Endothelial cell (in vitro differentiated cells): Measurements from ENCODE around the gene TRPM3. TPM values are rescaled to one million over a fixed set of nuclear protein-coding genes. Genes with fewer than 3 reads are reported as not detected.

Source experiments
- DNase-seq: peaks from one replicate; pipeline ENCODE4 v3.0.0; 2021; ENCODE audit warnings: low spot score
- H3K27ac Mint-ChIP-seq: one replicate; pipeline ENCODE4 v1.8.0; 2021; ENCODE audit warnings: mixed read lengths, inconsistent platforms; ENCODE audit not compliant: unreplicated experiment
- H3K27me3 Mint-ChIP-seq: one replicate; pipeline ENCODE4 v1.8.0; 2021; ENCODE audit warnings: mild to moderate bottlenecking, moderate library complexity, mixed read lengths, inconsistent platforms; ENCODE audit not compliant: unreplicated experiment
- H3K36me3 Mint-ChIP-seq: one replicate; pipeline ENCODE4 v1.8.0; 2021; ENCODE audit warnings: mild to moderate bottlenecking, low read depth, mixed read lengths, inconsistent platforms; ENCODE audit not compliant: unreplicated experiment
- H3K4me1 Mint-ChIP-seq: one replicate; pipeline ENCODE4 v1.8.0; 2021; ENCODE audit warnings: mild to moderate bottlenecking, mixed read lengths, inconsistent platforms; ENCODE audit not compliant: unreplicated experiment
- H3K4me3 Mint-ChIP-seq: one replicate; pipeline ENCODE4 v1.8.0; 2021; ENCODE audit warnings: mild to moderate bottlenecking, mixed read lengths, inconsistent platforms; ENCODE audit not compliant: unreplicated experiment
- H3K9me3 Mint-ChIP-seq: one replicate; pipeline ENCODE4 v1.8.0; 2021; ENCODE audit warnings: mixed read lengths, inconsistent platforms; ENCODE audit not compliant: unreplicated experiment
- total RNA-seq: library from RNA; stranded (reverse); fragmentation: NEBNext Ultra II Directional; extraction: Animal tissue kit (Norgen Biotek cat#: 25700); gene quantifications from one replicate; pipeline ENCODE4 v1.2.1, GENCODE V29; 2021; ENCODE audit not compliant: unreplicated experiment
- TF ChIP-seq, protein P1 (sequence below): fragments of 200-600 bp; sonication (generic); IDR thresholded peaks from one replicate; pipeline ENCODE4 v1.5.0; 2021; ENCODE audit warnings: antibody characterized with exemption; ENCODE audit not compliant: unreplicated experiment

The TRPM3 gene
- total RNA-seq, 1 donor from 2014 or later = 0.54 TPM

DNA sequence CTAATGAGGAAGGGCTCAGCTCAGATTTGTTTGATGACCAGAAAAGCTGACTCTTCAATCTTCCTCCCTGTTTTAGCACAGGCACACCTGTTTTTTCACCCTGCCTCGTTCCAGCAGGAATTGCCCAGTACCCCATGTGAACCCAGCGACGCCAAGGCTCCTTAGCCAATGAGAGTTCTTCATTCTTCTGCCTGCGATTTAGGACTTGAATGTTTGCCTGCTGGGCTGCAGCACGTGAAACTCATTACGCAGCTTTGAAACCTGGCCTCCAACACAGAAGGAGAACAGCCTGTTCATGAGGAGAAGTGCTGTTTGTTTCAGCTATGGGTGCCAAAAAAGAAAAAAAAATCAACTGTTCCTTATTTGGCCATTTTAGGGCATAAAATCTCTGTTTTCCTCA, 315.5 kb downstream of the TRPM3 start:
- TF ChIP-seq, protein P1, sequence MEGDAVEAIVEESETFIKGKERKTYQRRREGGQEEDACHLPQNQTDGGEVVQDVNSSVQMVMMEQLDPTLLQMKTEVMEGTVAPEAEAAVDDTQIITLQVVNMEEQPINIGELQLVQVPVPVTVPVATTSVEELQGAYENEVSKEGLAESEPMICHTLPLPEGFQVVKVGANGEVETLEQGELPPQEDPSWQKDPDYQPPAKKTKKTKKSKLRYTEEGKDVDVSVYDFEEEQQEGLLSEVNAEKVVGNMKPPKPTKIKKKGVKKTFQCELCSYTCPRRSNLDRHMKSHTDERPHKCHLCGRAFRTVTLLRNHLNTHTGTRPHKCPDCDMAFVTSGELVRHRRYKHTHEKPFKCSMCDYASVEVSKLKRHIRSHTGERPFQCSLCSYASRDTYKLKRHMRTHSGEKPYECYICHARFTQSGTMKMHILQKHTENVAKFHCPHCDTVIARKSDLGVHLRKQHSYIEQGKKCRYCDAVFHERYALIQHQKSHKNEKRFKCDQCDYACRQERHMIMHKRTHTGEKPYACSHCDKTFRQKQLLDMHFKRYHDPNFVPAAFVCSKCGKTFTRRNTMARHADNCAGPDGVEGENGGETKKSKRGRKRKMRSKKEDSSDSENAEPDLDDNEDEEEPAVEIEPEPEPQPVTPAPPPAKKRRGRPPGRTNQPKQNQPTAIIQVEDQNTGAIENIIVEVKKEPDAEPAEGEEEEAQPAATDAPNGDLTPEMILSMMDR = no peak
- Mint-ChIP-seq H3K36me3 (no peaks in the 10 kb centered on the region), H3K9me3 (no peaks in the 10 kb centered on the region), H3K27ac (no peak overlapping the region), H3K4me3 (no peak overlapping the region), H3K4me1 (peaks cover 3% of the 10 kb centered on the region), H3K27me3 (peaks cover 4% of the 10 kb centered on the region)
- DNase-seq = no peak

DNA sequence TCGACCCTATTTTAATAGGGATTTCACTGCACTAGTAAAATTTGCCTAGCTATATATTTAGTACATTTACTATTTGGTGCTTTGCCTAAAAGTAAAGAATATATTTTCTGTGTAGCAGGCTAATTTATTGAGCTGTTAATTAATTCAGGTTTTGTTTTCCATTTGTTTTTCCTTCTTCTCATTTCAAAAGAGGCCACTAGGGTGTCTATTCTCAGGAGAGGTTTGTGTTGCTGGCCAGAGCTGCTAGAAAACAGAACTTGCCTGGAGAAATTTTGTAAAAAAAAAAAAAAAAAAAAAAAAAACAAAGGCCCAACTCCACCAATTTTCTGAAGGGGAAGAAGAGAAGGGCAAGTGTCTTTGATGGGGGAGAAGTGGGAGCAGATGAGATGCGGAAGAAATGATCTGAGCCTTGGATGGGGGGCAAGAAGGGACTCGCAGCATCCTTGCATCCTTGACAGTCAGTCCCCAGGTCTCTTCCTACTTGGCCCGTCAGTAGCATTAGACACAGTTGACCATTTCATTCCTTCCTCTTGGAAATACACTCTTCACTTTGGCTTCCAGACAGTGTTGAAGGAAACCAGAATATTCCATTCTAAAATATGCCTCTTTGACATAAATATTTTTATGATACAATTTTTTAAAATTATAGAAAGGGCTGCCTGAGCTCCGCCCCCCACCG, 318.5 kb downstream of the TRPM3 start:
- Mint-ChIP-seq H3K4me1 (peaks cover 5% of the 10 kb centered on the region), H3K27me3 (peaks cover 2% of the 10 kb centered on the region), H3K9me3 (no peaks in the 10 kb centered on the region), H3K27ac (no peak overlapping the region), H3K36me3 (no peaks in the 10 kb centered on the region), H3K4me3 (no peak overlapping the region)
- TF ChIP-seq, protein P1 = no peak
- no peak for DNase-seq

DNA sequence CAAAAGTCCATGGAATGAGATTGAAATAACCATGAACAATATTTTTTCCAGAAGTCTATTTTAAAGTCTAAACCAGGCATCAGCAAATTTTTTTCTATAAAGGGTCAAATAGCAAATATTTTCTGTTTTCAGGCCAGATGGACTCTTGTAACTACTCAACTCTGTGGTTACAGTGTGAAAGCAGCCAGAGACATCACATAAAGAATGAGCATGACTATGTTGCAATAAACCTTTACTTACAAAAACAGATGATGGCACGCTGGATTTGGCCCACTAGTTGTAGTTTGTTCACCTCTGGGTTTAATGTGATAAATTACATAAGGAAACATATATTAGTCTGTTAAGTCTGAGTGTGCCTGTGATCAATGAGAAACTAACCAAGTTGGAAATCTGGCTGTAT, 319.2 kb downstream of the TRPM3 start:
- no peaks in the 10 kb centered on the region for H3K36me3 Mint-ChIP-seq
- no peaks in the 10 kb centered on the region for H3K27me3 Mint-ChIP-seq
- H3K9me3 Mint-ChIP-seq = no peaks in the 10 kb centered on the region
- TF ChIP-seq, protein P1 = no peak
- DNase-seq = no peak
- H3K27ac Mint-ChIP-seq = no peak overlapping the region
- H3K4me3 Mint-ChIP-seq = no peak overlapping the region
- H3K4me1 Mint-ChIP-seq = peaks cover 5% of the 10 kb centered on the region

DNA sequence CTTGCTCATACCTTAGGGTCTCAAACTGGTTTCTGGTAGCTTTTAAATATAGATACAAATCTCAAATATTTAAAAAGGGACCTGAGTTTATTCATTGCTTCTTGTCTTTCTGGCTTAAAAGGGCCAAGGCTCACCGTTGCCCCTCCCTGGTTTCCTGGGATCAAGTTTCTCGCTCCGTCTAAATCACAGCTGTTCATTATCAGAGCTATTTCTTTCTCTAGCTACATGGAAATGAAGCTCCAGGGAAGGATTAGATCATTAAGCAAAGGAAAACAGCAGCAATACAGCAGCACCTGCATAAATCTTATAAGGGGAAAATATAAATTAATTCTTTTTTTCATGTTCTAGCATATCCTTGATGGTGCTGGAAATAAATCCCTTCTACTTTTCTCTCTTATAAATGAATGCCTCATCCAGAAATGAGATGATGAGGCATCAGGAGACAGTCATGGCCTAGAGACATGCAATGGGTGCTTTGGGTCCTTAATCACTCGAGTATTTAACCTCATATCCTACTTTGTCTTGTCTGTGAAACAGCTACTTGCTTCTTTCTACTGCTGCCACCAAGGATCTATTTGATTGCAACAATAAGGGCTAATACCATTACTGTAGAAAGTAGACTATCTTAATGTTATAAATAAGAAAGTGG, 320.1 kb downstream of the TRPM3 start:
- Mint-ChIP-seq H3K4me3 (no peak overlapping the region), H3K9me3 (no peaks in the 10 kb centered on the region), H3K4me1 (peaks cover 5% of the 10 kb centered on the region), H3K27ac (no peak overlapping the region), H3K27me3 (no peaks in the 10 kb centered on the region), H3K36me3 (no peaks in the 10 kb centered on the region)
- TF ChIP-seq, protein P1 = no peak
- no peak for DNase-seq

DNA sequence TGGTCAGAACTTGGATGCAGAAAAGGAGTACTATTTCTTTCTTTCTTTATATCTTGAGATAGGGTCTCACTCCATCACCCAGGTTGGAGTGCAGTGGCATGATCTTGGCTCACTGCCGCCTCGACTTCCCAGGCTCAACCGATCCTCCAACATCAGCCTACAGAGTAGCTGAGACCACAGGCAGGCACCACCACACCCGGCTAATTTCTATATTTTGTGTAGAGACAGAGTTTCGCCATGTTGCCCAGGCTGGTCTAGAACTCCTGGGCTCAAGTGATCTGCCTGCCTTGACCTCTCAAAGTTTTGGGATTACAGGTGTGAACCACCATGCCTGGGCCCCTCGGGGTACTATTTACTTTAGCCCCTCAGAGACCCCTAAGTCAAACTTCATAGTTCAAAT, 323.4 kb downstream of the TRPM3 start:
- DNase-seq = no peak
- no peak overlapping the region for H3K4me3 Mint-ChIP-seq
- peaks cover 2% of the 10 kb centered on the region for H3K4me1 Mint-ChIP-seq
- no peaks in the 10 kb centered on the region for H3K27me3 Mint-ChIP-seq
- TF ChIP-seq, protein P1 = no peak
- no peaks in the 10 kb centered on the region for H3K9me3 Mint-ChIP-seq
- H3K27ac Mint-ChIP-seq = no peak overlapping the region
- no peaks in the 10 kb centered on the region for H3K36me3 Mint-ChIP-seq
